ENCODE measurements around the gene PPM1M.
A peak's percentile ranks its signal among the peaks of the same experiment; 100 is the strongest.
"Not testable (repeated sequence)": the region's sequence is repeated elsewhere in the genome, so short reads cannot be mapped to it uniquely, and the experiment has no call there.

PPM1M gene

GRCh38 chr3:52248165-52248541 lies 2.6 kb downstream of the PPM1M start:
- DNase-seq = no peak

- DNase-seq = no peak
Observed at GRCh38 chr3:52248816-52249547, 3.4 kb downstream of the PPM1M start.

DNA sequence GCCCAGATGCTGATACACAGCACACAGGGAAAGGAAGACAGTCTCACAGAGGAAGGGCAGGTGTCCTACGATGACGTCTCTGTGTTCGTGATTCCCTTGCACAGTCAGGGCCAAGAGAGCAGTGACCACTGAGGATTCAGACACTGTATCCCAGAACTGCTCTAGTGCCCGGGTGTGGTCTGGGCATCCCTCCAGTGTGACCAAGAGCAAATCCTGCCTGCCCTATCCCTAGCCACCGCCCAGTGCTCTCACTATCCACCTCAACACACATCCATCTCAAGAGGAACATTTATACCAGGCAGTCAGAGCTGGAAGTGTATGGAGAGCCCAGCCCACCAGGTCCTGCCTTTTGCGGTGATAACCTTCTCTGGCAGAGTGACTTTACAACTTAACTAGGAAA lies 4.1 kb downstream of the PPM1M start:
- DNase-seq = no peak

DNA sequence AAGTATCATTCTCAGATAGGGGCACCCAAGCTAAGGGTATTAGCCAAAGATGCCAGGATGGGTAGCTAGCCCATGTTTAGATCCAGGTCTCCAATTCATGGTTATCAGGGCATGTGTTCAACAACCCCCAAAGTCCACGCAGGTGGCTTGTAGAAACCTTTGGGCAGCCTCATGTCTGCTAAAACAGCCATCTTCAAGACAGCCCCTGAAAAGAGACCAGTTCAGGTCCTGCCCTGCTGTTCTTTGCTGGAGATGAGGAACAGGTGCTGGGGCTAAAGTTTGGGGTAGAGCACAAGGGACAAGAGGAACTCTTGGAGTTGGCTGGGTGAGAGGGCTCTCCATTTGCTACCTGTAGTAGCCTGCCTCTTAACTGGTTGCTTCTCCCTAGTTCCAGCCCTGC lies 4.6 kb downstream of the PPM1M start:
- no peak for DNase-seq

DNA sequence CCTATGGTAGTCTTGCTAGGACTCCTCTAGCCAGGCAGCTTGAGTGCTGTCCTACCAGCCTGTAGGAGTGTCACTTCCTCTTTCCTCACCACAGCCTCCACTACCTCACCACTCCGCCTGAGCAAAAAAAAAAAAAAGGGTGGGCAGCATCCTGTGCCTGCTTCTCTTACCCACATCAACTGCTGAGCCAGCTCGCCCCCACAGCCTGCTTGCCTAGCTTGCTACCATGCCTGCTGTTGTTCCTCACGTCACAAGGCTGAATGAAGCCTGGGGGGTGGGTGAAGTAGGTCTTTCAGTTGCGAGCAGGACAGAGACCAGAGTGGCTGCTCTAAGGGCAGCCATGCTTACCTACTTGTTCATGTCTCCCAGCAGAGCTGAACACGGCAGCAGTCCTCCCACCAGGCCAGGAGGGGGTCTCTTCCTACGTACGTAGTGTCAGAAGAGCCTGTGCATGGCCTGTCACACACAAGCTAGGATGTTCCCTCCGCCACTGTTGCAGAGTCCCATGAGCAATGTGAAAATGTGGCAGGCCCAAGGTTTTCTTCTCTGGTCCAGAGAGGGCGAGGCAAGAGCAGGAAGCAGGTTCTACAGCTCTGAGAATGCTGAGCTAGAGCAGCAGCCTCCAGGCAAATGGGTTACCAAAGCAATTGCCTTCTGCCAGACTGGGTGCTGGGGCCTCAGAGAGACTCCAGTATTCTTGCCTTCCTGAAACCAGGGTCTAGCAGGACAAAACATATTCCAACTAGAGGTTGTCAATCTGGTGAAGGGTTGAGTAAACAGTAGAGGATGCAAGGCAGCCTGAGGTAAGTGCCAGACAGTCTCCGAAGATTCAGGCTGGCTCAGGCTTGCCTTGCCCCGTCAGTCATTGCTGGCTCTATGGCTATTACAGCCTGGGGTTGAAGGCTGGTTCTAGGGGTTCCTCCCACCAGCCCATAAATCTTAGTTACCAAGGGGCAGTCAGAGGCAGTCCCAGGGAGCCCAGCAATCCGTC lies 8.1 kb downstream of the PPM1M start:
- peak; percentile 69 for DNase-seq

DNA sequence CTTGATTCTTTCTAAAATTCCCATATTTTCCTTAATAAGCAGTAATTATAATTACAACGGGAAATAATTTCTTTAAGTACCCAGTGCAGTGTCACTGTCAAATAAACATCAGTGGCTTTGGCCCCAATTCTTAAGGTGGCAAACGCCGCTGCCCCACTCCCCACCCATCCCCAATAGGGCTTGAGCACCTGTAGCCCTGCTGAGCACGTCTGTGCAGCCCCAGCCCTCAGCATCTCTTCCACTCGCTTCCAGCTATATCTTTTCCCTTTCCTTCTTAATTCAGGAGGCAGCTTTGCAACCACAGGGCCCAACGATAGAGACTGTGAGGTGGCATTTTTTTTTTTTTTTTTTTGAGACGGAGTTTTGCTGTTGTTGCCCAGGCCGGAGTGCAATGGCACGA lies 9.0 kb downstream of the PPM1M start:
- no peak for DNase-seq

GRCh38 chr3:52256159-52256558 lies 10.6 kb downstream of the PPM1M start:
- DNase-seq = no peak

DNA sequence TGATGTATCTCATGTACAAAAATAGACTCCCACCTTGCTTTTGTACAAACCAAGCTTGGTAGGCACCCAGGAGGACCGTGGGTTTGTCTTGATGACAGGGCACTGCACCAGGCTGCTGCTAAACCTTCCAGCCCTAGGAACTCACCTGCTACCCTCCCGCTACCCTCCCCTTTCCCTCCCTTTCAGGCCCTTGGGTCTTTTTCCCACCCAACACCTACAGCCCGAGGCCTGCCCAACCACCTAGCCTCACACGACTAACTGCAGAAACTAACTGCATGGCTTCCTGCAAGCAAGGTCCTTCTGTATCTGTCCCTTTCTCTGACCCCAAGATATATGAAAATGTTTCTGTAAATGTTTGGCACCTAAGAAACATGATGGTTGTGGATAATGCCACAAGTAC lies 11.1 kb downstream of the PPM1M start:
- no peak for DNase-seq

GRCh38 chr3:52257911-52258310 lies 12.4 kb downstream of the PPM1M start:
- DNase-seq = no peak

DNA sequence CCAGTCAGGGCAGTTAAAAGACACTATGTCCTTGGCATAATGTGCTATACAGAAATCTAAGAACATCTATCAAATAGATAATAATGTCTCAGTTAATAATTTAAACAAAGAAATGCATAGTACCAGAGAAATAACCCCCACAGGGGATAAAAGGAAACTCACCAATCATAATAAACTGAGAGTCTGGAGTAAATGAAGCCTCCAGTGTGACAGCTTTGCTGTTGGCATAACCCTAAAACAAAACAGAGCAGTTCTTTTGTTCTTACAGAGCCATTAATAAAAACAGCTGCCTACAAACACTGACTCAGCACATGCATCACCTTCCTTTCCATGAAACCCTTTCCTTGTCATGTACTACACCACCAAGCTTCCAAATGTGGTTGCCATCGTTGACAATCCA lies 13.5 kb downstream of the PPM1M start:
- DNase-seq = no peak

- no peak for DNase-seq
Observed at GRCh38 chr3:52259448-52259847, 13.9 kb downstream of the PPM1M start.

GRCh38 chr3:52262447-52262846 lies 16.9 kb downstream of the PPM1M start:
- DNase-seq = no peak

GRCh38 chr3:52265387-52265786 lies 19.8 kb downstream of the PPM1M start:
- no peak for DNase-seq

DNA sequence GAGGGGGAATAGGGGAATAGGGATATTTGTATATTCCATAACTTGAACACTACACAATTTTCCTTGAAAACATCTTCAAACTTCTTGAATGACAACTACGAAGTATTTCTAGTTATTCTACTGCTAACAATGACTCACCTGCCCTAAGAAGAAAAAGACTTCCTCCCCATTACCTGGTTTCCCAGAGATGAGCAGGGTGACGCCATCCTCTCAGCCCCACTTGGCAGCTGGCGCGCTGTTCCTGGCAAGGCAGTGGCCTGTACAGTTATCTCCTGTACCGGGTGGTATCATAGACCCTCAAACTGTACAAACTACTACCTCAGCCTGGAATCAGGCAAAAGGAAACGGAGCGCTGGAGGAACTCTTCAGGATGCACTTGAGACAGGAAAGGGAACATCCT lies 22.5 kb downstream of the PPM1M start:
- DNase-seq = peak; percentile 16

- DNase-seq = no peak
Observed at GRCh38 chr3:52269776-52270175, 24.2 kb downstream of the PPM1M start.

DNA sequence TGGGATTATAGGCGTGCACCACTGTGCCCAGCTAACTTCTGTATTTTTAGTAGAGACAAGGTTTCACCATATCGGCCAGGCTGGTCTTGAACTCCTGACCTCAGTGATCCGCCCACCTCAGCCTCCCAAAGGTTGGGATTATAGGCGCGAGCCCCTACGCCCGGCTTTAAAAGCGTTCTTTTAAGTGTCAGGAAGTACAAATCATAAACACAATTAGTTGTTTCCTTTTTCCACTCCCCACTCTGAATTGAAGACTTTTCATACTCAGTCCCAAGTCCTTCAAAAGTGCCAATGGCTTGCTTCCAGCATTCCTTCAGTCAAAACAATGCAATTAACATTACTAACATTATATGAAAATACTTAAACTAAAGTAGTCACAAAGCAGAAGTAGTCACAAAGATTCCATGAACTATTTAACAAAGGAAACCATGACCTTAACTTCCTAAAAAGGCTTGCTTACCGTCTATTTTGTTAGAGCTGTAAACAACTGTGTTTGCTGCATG lies 24.7 kb downstream of the PPM1M start:
- no peak for DNase-seq

DNA sequence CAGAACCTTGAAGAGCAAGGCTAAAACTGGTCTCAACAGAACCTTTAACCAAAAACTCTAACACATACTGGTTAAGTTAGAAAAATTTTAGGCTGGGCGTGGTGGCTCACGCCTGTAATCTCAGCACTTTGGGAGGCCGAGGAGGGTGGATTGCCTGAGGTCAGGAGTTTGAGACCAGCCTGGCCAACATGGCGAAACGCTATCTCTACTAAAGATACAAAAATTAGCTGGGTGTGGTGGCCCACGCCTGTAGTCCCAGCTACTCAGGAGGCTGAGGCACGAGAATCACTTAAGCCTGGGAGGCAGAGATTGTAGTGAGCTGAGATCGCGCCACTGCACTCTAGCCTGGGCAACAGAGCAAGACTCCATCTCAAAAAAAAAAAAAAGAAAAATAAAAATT lies 26.6 kb downstream of the PPM1M start:
- not testable (repeated sequence) for DNase-seq

DNA sequence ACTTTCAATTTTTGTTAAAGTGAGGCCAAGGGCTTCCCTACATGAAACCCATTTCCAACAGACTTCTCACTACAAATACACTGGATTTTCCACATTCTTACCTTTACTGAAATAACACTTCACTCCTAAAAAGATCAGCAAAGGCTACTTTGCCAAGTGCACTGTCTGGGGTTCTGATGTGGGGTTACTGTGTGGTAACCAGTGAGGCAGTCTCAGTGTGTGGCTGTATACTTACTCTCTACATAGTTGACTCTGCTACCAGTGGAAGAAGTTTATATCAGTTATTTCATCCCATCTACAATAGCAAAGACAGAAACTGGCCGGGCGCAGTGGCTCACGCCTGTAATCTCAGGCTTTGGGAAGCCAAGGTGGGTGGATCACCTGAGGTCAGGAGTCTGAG lies 27.3 kb downstream of the PPM1M start:
- DNase-seq = no peak

DNA sequence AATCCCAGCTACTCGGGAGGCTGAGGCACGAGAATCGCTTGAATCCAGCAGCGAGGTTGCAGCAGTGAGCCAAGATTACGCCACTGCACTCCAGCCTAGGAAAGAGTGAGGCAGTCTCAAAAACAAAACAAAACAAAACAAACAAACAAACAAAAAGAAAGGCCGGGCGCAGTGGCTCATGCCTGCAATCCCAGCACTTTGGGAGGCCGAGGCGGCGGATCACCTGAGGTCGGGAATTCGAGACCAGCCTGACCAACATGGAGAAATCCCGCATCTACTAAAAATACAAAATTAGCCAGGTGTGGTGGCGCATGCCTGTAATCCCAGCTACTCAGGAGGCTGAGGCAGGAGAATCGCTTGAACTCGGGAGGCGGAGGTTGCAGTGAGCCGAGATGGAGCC lies 29.2 kb downstream of the PPM1M start:
- DNase-seq = not testable (repeated sequence)

DNA sequence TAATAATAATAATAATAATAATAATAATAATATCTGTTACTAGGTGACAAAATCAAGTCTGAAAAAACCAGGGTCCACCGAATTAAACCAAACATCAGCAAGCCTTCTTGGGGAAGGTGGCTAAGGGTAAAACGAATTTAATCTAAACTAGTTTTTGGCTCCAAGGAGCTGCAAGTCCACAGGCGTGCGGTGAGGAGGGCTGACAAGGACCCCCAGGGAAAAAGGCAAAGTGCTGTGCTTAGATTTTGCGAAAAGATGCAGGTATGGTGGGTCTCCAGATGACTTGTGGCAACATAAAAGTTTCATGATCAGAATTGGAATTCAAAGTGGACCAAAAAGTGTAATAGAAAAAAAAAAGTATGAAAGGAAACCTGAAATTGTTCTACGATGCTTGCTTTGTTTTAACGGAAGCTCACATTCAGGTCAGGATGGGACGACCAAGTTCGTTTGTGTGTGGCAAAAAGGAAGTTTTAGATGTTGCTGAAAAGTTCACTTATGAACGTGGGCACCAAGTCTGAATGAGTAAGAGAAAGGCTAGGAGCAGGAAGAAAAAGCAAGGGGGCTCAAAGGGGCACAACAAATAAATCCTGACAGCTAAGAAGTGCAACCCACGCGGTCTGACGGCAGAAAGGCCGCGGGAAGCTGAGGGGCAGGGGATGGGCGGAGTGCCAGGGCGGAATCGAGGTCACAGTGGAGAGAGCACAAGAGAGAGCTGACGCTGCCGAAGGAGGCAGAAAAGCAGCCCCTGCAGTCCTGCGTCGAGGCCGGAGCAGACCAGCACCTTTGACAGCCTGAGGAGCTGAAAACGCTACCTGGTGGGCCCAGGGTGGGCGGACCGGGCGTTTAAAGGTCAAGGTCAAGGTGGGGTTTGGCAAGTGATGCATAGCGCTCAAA lies 31.8 kb downstream of the PPM1M start:
- peak; percentile 44 for DNase-seq

DNA sequence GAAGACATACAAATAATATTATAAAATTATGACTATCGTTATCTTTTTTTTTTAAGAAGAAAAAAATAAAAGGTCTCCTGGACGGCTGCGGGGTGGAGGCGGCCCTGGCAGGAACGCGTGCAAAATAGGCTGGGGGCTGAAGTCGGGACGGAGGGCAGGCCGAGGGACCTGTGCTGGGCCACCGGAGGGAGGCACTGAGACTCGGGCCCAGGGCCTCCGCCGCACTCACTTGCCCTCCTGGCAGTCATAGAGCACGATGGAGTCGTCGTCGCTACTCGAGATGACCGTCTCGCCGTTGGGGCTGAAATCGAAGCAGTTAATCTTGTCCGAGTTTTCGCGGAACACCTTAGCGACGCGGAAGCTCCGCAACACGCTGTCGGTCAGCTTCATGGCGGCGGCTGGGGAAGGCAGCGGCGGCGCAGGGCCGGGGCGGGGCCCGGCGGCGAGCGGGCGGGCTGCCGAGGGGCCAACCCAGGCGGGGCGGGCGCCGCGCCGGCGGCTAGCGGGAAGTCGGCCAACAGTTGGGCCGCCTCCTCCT lies 32.5 kb downstream of the PPM1M start:
- DNase-seq = peak; percentile 56

GRCh38 chr3:52278510-52279069 lies 33.0 kb downstream of the PPM1M start, which contains the start of gene WDR82:
Gene WDR82 (minus strand): TSS chr3:52278649. CDS start chr3:52278361, 288 bp downstream.
- peak; percentile 93 for DNase-seq

All from effector CD8-positive, alpha-beta T cell (primary cell).